ENCODE results near the gene WNT6.

GRCh38 chr2:218895759-218896500 lies 36.3 kb downstream of the WNT6 start:
- TF ChIP-seq POLR2AphosphoS5 (IDR thresholded peaks at IDR 0.05; ENCODE audit: low read depth, low read length) (no peak), POLR2A (IDR thresholded peaks at IDR 0.05; ENCODE audit: low read depth, low read length) (no peak), TAF1 (IDR thresholded peaks at IDR 0.05; ENCODE audit: low read depth, low read length) (no peak), SPI1 (IDR thresholded peaks at IDR 0.05; ENCODE audit: low read depth, low read length) (no peak), POU2F2 (IDR thresholded peaks at IDR 0.05; ENCODE audit: low read depth, low read length) (no peak)
